Ovary (tissue), 9 donors: Measurements from ENCODE around the gene CEP112. TPM values are rescaled to one million over a fixed set of nuclear protein-coding genes. Genes with fewer than 3 reads are reported as not detected.

Source experiments
- DNase-seq, 5 donors: peaks; one replicate each; pipeline ENCODE4 v3.0.0-alpha.2; 2019 to 2020
- H3K27ac ChIP-seq, 2 donors: fragments of 200-600 bp; one replicate each; pipeline versions ENCODE4 v1.5.1 to v1.8.0; 2019 to 2022
- H3K27me3 ChIP-seq: fragments of 200-600 bp; one replicate; pipeline ENCODE4 v1.8.0; 2022
- H3K36me3 ChIP-seq: fragments of 200-600 bp; sonication (generic); one replicate; pipeline ENCODE4 v1.5.1; 2019
- H3K4me1 ChIP-seq: one replicate; pipeline ENCODE4 v1.8.1; 2013; ENCODE audit warnings: mild to moderate bottlenecking, moderate library complexity; ENCODE audit not compliant: insufficient read depth
- H3K4me3 ChIP-seq: fragments of 200-600 bp; sonication (generic); one replicate; pipeline ENCODE4 v1.5.1; 2017
- H3K9me3 ChIP-seq, 2 donors: fragments of 200-600 bp in 1 of 2; sonication (generic) in 1 of 2; one replicate each; pipeline versions ENCODE4 v1.5.1 to v1.8.1; 2013 to 2019; ENCODE audit warnings: mild to moderate bottlenecking in 1 of 2, moderate library complexity in 1 of 2
- EP300 ChIP-seq: sonication (generic); formaldehyde crosslinking; IDR thresholded peaks from one replicate; pipeline ENCODE4 v1.6.1; 2017; ENCODE audit warnings: antibody characterized with exemption
- POLR2A ChIP-seq: fragments of 450-650 bp; IDR thresholded peaks from one replicate; pipeline ENCODE4 v1.6.1; 2017; ENCODE audit warnings: antibody characterized with exemption, mild to moderate bottlenecking, moderate library complexity
- WGBS, 3 donors: extraction: QIAGEN DNeasy Blood & Tissue Kit in 1 of 3; methylation state at CpG; one replicate each; pipeline versions ENCODE4 v1.1.5 to v1.1.7; 2013 to 2017; 5-methylcytosine and 5-hydroxymethylcytosine counted together
- intact Hi-C, 4 donors: fragments of 100-400 bp; cut with DNase I; formaldehyde crosslinking; loops; one replicate each; pipeline versions ENCODE4 v1.11.0 to v1.15.1; 2022 to 2023
- polyA plus RNA-seq, 2 donors: library from polyadenylated mRNA; stranded (reverse); fragments of 200-250 nt in 1 of 2; fragments of 350-450 nt in 1 of 2; fragmentation: Illumina TruSeq in 1 of 2; extraction: RNeasy Lipid Tissue Mini Kit (QIAGEN cat#74804) in 1 of 2; gene quantifications; one replicate each; pipeline ENCODE4 v1.2.3, GENCODE V29; 2013 to 2014
- total RNA-seq, 7 donors: library from RNA; depleted of rRNA in 2 of 7; stranded (reverse); fragments of >200 nt in 2 of 7; fragmentation: NEBNext Ultra II Directional in 3 of 7; extraction: Animal tissue kit (Norgen Biotek cat#: 25700) in 3 of 7; gene quantifications; one replicate each; pipeline versions ENCODE4 v1.1.0 to v1.2.4, GENCODE V29; 2016 to 2023
- TF ChIP-seq, protein P1 (sequence below), 3 donors: fragments of 450-650 bp in 2 of 3; fragments of 200-600 bp in 1 of 3; IDR thresholded peaks; one replicate each; pipeline versions ENCODE4 v1.5.1 to v1.8.0; 2016 to 2022; ENCODE audit warnings: antibody characterized with exemption in 3 of 3, mild to moderate bottlenecking in 1 of 3
- donor health status: DM: no; HTN: no; CAD: no; lungs with moderate emphysema.
- donor health status: DM: no; HTN: no; CAD: no.
- donor health status: Bipolar disorder and iron deficiency.
- donor health status: DM: yes; HTN: yes; CAD: no.
- donor health status: DM: no; HTN: no; CAD: no.
- donor health status: DM: yes; HTN: yes; CAD: no.

Gene CEP112
- total and polyA plus RNA-seq, 9 donors, result 9.3 to 25.5 (median 16.9) TPM

DNA sequence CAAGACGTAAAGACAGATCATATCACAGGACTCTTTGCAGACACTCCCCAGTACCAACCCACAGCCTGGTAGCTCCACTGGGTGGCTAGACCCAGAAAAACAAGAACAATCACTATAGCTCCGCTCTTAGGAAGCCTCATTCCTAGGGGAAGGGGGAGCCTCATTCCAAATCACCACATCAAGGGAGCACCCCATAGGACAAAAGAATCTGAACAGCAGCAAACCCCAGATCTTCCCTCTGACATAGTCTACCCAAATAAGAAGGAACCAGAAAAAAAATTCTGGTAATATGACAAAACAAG lies 237.8 kb downstream of the CEP112 start:
- no peak overlapping the region for H3K4me3 ChIP-seq
- H3K36me3 ChIP-seq, result no peaks in the 10 kb centered on the region
- no peak for DNase-seq
- 47 to 96% (median 50%) methylated on average over 2 of the region's 2 CpGs for WGBS, 3 donors
- no peak for TF ChIP-seq POLR2A
- TF ChIP-seq EP300, result no peak
- TF ChIP-seq, protein P1, sequence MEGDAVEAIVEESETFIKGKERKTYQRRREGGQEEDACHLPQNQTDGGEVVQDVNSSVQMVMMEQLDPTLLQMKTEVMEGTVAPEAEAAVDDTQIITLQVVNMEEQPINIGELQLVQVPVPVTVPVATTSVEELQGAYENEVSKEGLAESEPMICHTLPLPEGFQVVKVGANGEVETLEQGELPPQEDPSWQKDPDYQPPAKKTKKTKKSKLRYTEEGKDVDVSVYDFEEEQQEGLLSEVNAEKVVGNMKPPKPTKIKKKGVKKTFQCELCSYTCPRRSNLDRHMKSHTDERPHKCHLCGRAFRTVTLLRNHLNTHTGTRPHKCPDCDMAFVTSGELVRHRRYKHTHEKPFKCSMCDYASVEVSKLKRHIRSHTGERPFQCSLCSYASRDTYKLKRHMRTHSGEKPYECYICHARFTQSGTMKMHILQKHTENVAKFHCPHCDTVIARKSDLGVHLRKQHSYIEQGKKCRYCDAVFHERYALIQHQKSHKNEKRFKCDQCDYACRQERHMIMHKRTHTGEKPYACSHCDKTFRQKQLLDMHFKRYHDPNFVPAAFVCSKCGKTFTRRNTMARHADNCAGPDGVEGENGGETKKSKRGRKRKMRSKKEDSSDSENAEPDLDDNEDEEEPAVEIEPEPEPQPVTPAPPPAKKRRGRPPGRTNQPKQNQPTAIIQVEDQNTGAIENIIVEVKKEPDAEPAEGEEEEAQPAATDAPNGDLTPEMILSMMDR (IDR thresholded peaks at IDR 0.05), result no peak
- no peaks in the 10 kb centered on the region for H3K4me1 ChIP-seq
- H3K27me3 ChIP-seq, result no peaks in the 10 kb centered on the region
- H3K27ac ChIP-seq, result no peak overlapping the region
- intact Hi-C loops, result no loop called here
- H3K9me3 ChIP-seq, result peaks cover 0 to 4% of the 10 kb centered on the region in 2 donors

DNA sequence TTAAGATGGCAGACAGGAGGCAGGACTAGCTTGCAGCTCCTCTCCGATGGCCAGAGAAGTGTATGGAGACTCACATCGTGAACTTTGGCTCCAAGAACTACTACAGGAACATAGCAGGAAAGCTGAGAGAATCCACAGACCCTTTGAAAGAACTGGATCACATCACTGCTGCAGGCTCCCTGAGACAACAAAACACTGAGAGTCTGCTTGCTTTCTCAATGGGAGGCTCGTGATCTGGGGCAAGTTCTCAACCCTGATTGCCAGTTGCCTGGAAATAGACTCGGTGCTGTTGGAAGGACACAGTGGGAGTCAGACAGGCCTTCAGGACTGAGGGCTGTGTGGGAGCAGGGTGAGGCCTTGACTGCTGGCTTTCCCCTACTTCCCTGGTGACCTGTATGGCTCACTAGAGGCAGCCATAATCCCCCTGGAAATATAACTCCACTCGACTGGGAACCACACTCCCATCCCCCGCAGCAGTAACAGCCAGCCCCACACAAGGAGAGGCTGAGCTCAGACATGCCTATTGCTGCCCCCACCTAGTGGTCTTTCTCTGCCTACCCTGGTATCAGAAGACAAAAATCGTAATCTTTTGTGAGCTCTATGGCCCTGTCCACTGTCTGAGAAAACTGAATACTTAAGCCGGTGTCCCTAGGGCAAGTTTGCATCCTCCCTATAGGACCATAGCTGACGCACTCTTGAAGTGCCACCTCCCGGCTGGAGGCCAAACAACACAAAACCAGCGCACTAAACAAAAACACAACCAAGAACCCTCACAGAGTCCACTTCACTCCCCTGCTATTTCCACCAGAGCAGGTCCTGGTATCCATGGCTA lies 238.4 kb downstream of the CEP112 start:
- intact Hi-C loops, result no loop called here
- no peak overlapping the region for H3K27ac ChIP-seq
- peaks cover 0 to 3% of the 10 kb centered on the region in 2 donors for H3K9me3 ChIP-seq
- no peak for DNase-seq
- H3K36me3 ChIP-seq, result no peaks in the 10 kb centered on the region
- TF ChIP-seq EP300 (no peak), POLR2A (no peak)
- TF ChIP-seq, protein P1 (IDR thresholded peaks at IDR 0.05), result no peak
- H3K27me3 ChIP-seq, result no peaks in the 10 kb centered on the region
- no peaks in the 10 kb centered on the region for H3K4me1 ChIP-seq
- WGBS, 3 donors, result 88 to 92% (median 90%) methylated on average over 11 of the region's 11 CpGs
- H3K4me3 ChIP-seq, result no peak overlapping the region

DNA sequence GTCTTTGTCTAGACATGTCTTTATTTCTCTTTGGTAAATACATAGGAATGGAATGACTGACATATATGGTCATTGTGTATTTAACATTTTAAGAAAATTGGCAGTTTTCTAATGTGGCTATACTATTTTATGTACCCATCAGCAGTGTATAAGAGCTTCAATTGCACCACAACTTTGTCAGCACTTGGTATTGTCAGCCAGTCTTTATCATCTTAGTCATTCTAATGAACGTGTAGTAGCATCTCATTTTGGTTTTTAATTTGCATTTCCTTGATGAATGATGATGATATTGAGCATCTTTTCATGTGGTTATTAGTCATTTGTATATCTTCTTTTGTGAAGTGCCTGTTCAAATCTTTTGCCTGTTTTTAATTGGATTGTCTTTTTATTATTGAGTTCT lies 239.3 kb downstream of the CEP112 start:
- TF ChIP-seq EP300 (no peak), POLR2A (no peak)
- TF ChIP-seq, protein P1 (IDR thresholded peaks at IDR 0.05), result no peak
- H3K36me3 ChIP-seq, result no peaks in the 10 kb centered on the region
- 95 to 98% (median 96%) methylated on average over 1 of the region's 1 CpG for WGBS, 3 donors
- no peak for DNase-seq
- intact Hi-C loops, result no loop called here
- no peak overlapping the region for H3K27ac ChIP-seq
- H3K4me3 ChIP-seq, result no peak overlapping the region
- H3K4me1 ChIP-seq, result no peaks in the 10 kb centered on the region
- no peaks in the 10 kb centered on the region for H3K27me3 ChIP-seq
- H3K9me3 ChIP-seq, result no peaks in the 10 kb centered on the region

DNA sequence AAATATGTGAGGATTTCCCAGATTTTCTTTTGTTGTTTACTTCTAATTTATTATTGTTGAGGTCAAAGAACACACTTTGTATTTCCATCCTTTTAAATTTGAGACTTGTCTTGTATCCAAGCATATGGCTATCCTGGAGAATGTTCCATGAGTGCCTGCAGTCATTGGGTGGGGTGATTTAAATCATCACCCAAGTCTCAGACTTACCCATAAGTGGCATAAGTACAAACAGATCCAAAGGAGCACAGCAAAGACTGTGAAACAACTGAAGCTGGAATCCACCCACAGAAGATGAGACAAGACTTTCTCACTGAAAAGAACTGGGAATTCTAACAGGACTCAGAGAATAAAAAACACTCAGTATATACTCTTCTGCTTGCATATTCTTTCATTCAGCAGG lies 239.9 kb downstream of the CEP112 start:
- H3K27me3 ChIP-seq, result no peaks in the 10 kb centered on the region
- intact Hi-C loops, result no loop called here
- TF ChIP-seq POLR2A, result no peak
- TF ChIP-seq, protein P1 (IDR thresholded peaks at IDR 0.05), result no peak
- TF ChIP-seq EP300, result no peak
- H3K4me3 ChIP-seq, result no peak overlapping the region
- no peak overlapping the region for H3K27ac ChIP-seq
- DNase-seq, result no peak
- H3K4me1 ChIP-seq, result no peaks in the 10 kb centered on the region
- H3K36me3 ChIP-seq, result no peaks in the 10 kb centered on the region
- H3K9me3 ChIP-seq, result no peaks in the 10 kb centered on the region
